Vagina (tissue), 2 donors: ENCODE results near the gene PHLDA2. TPM values are rescaled to one million over a fixed set of nuclear protein-coding genes. Genes with fewer than 3 reads are reported as not detected.

ENCODE experiments used
- DNase-seq, 2 donors: peaks; one replicate each; pipeline ENCODE4 v3.0.0-alpha.2; 2017; ENCODE audit errors: extremely low spot score in 2 of 2
- H3K27ac ChIP-seq: fragments of 200-600 bp; sonication (generic); one replicate; pipeline ENCODE4 v1.5.1; 2019
- H3K27me3 ChIP-seq: fragments of 200-600 bp; sonication (generic); one replicate; pipeline ENCODE4 v1.5.1; 2019
- H3K36me3 ChIP-seq, 2 donors: fragments of 200-600 bp; sonication (generic); one replicate each; pipeline ENCODE4 v1.5.1; 2017 to 2019
- H3K4me1 ChIP-seq: fragments of 200-600 bp; sonication (generic); one replicate; pipeline ENCODE4 v1.5.1; 2019
- H3K4me3 ChIP-seq, 2 donors: fragments of 200-600 bp; sonication (generic); 1 replicate in 1 of 2; 2 replicates in 1 of 2; pipeline ENCODE4 v1.5.1; 2016 to 2019
- H3K9me3 ChIP-seq: fragments of 200-600 bp; sonication (generic); one replicate; pipeline ENCODE4 v1.5.1; 2019
- CTCF ChIP-seq, 3 experiments: fragments of 450-650 bp in 2 of 3; fragments of 200-600 bp in 1 of 3; sonication (generic) in 1 of 3; IDR thresholded peaks; one replicate each; pipeline ENCODE4 v1.5.1; 2017 to 2019; ENCODE audit warnings: antibody characterized with exemption in 3 of 3, mild to moderate bottlenecking in 2 of 3, moderate library complexity in 2 of 3
- POLR2A ChIP-seq, 2 donors: fragments of 450-650 bp; IDR thresholded peaks; one replicate each; pipeline ENCODE4 v1.6.1; 2017; ENCODE audit warnings: antibody characterized with exemption in 2 of 2, mild to moderate bottlenecking in 2 of 2, moderate library complexity in 2 of 2
- POLR2AphosphoS5 ChIP-seq, 2 donors: sonication (generic); formaldehyde crosslinking; IDR thresholded peaks; one replicate each; pipeline ENCODE4 v1.9.0; 2017; ENCODE audit warnings: antibody characterized with exemption in 2 of 2, mild to moderate bottlenecking in 2 of 2, low read depth in 1 of 2; ENCODE audit not compliant: insufficient read depth in 1 of 2
- intact Hi-C: fragments of 100-400 bp; cut with DNase I; formaldehyde crosslinking; loops from one replicate; pipeline ENCODE4 v1.15.1; 2023
- total RNA-seq: library from RNA; depleted of rRNA; stranded (reverse); fragments of >200 nt; gene quantifications from one replicate; pipeline ENCODE4 v1.2.3, GENCODE V29; 2016

The PHLDA2 gene
- total RNA-seq, 1 donor from 2014 or later: 43.5 TPM

GRCh38 chr11:2952290-2952689 is 23.1 kb upstream of the PHLDA2 start:
- no peak overlapping the region for H3K4me3 ChIP-seq
- TF ChIP-seq POLR2A (IDR thresholded peaks at IDR 0.05) (no peak), CTCF (IDR thresholded peaks at IDR 0.05) (no peak), POLR2AphosphoS5 (IDR thresholded peaks at IDR 0.05; ENCODE audit: insufficient read depth in 1 of 2, low read depth in 1 of 2) (no peak)
- no peaks in the 10 kb centered on the region for H3K9me3 ChIP-seq
- intact Hi-C loops: no loop called here
- no peaks in the 10 kb centered on the region for H3K27me3 ChIP-seq
- no peaks in the 10 kb centered on the region for H3K4me1 ChIP-seq
- no peak for DNase-seq
- peaks cover 0 to 89% of the 10 kb centered on the region in 2 donors for H3K36me3 ChIP-seq
- H3K27ac ChIP-seq: no peak overlapping the region

- Histone ChIP-seq H3K9me3 (no peaks in the 10 kb centered on the region), H3K27me3 (no peaks in the 10 kb centered on the region), H3K4me1 (no peaks in the 10 kb centered on the region), H3K36me3 (peaks cover 0 to 85% of the 10 kb centered on the region in 2 donors), H3K4me3 (no peak overlapping the region), H3K27ac (no peak overlapping the region)
- no peak for DNase-seq
- intact Hi-C loops: no loop called here
- TF ChIP-seq CTCF (IDR thresholded peaks at IDR 0.05): no peak
- TF ChIP-seq POLR2A (IDR thresholded peaks at IDR 0.05): no peak
- no peak for TF ChIP-seq POLR2AphosphoS5 (IDR thresholded peaks at IDR 0.05; ENCODE audit: insufficient read depth in 1 of 2, low read depth in 1 of 2)
Measured at GRCh38 chr11:2951231-2952110, 22.3 kb upstream of the PHLDA2 start.

- DNase-seq: no peak
- Histone ChIP-seq H3K27me3 (no peaks in the 10 kb centered on the region), H3K36me3 (peaks cover 0 to 78% of the 10 kb centered on the region in 2 donors), H3K4me1 (peaks cover 5% of the 10 kb centered on the region), H3K9me3 (no peaks in the 10 kb centered on the region), H3K4me3 (no peak overlapping the region), H3K27ac (no peak overlapping the region)
- TF ChIP-seq CTCF (IDR thresholded peaks at IDR 0.05): no peak
- no peak for TF ChIP-seq POLR2AphosphoS5 (IDR thresholded peaks at IDR 0.05; ENCODE audit: insufficient read depth in 1 of 2, low read depth in 1 of 2)
- TF ChIP-seq POLR2A (IDR thresholded peaks at IDR 0.05): no peak
- intact Hi-C loops: no loop called here
Measured at GRCh38 chr11:2950825-2951224, 21.6 kb upstream of the PHLDA2 start.

- H3K27me3 ChIP-seq: no peaks in the 10 kb centered on the region
- intact Hi-C loops: no loop called here
- no peaks in the 10 kb centered on the region for H3K9me3 ChIP-seq
- DNase-seq: no peak
- H3K36me3 ChIP-seq: peaks cover 0 to 69% of the 10 kb centered on the region in 2 donors
- H3K27ac ChIP-seq: no peak overlapping the region
- H3K4me3 ChIP-seq: no peak overlapping the region
- peaks cover 13% of the 10 kb centered on the region for H3K4me1 ChIP-seq
- TF ChIP-seq POLR2A (IDR thresholded peaks at IDR 0.05) (no peak), POLR2AphosphoS5 (IDR thresholded peaks at IDR 0.05; ENCODE audit: insufficient read depth in 1 of 2, low read depth in 1 of 2) (no peak), CTCF (IDR thresholded peaks at IDR 0.05) (no peak)
Measured at GRCh38 chr11:2949920-2950319, 20.7 kb upstream of the PHLDA2 start.

GRCh38 chr11:2947744-2948143 is 18.5 kb upstream of the PHLDA2 start:
- Histone ChIP-seq H3K4me1 (peaks cover 18% of the 10 kb centered on the region), H3K4me3 (no peak overlapping the region), H3K9me3 (no peaks in the 10 kb centered on the region), H3K27ac (no peak overlapping the region), H3K36me3 (peaks cover 0 to 47% of the 10 kb centered on the region in 2 donors), H3K27me3 (no peaks in the 10 kb centered on the region)
- intact Hi-C loops: no loop called here
- TF ChIP-seq POLR2AphosphoS5 (IDR thresholded peaks at IDR 0.05; ENCODE audit: insufficient read depth in 1 of 2, low read depth in 1 of 2): no peak
- no peak for TF ChIP-seq CTCF (IDR thresholded peaks at IDR 0.05)
- no peak for TF ChIP-seq POLR2A (IDR thresholded peaks at IDR 0.05)
- DNase-seq: no peak
